Nephron progenitor cell (in vitro differentiated cells): ENCODE results near the gene RANBP3L.

Experiments used
- DNase-seq: peaks from one replicate; pipeline ENCODE4 v3.0.0; 2021
- H3K27ac Mint-ChIP-seq: 2 replicates; pipeline ENCODE4 v1.8.0; 2021; ENCODE audit warnings: mild to moderate bottlenecking, moderate library complexity, mixed read lengths
- H3K27me3 Mint-ChIP-seq: 2 replicates; pipeline ENCODE4 v1.8.0; 2021; ENCODE audit warnings: mild to moderate bottlenecking, low read depth, mixed read lengths; ENCODE audit not compliant: poor library complexity
- H3K36me3 Mint-ChIP-seq: 2 replicates; pipeline ENCODE4 v1.8.0; 2021; ENCODE audit warnings: low read depth, mixed read lengths
- H3K4me1 Mint-ChIP-seq: 2 replicates; pipeline ENCODE4 v1.8.0; 2021; ENCODE audit warnings: mixed read lengths
- H3K4me3 Mint-ChIP-seq: 2 replicates; pipeline ENCODE4 v1.8.0; 2021; ENCODE audit warnings: mild to moderate bottlenecking, moderate library complexity, mixed read lengths
- H3K9me3 Mint-ChIP-seq: 2 replicates; pipeline ENCODE4 v1.8.0; 2021; ENCODE audit warnings: mild to moderate bottlenecking, moderate library complexity, mixed read lengths
- TF ChIP-seq, protein P1 (sequence below): fragments of 200-600 bp; sonication (generic); IDR thresholded peaks from 2 replicates; pipeline ENCODE4 v1.5.0; 2021; ENCODE audit warnings: antibody characterized with exemption

RANBP3L gene

DNA sequence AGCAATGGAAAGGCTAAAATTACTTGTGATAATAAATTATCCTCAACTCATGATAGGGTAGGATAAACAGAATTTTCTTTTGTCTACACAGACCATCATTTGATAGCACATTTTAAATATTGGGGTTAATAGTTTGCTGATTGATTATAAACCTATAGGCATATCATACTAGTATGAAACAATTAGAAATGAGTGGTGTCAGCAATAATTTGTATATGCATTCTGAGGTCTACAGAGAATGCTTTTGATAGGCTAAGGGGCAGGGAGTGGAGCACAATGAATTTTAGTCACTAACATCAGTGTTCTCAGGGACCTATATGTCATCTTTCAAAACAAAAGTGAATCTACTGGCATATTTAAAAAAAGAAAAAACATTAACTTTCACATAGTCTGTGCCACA is 32.2 kb downstream of the RANBP3L start:
- no peaks in the 10 kb centered on the region for H3K9me3 Mint-ChIP-seq
- TF ChIP-seq, protein P1, sequence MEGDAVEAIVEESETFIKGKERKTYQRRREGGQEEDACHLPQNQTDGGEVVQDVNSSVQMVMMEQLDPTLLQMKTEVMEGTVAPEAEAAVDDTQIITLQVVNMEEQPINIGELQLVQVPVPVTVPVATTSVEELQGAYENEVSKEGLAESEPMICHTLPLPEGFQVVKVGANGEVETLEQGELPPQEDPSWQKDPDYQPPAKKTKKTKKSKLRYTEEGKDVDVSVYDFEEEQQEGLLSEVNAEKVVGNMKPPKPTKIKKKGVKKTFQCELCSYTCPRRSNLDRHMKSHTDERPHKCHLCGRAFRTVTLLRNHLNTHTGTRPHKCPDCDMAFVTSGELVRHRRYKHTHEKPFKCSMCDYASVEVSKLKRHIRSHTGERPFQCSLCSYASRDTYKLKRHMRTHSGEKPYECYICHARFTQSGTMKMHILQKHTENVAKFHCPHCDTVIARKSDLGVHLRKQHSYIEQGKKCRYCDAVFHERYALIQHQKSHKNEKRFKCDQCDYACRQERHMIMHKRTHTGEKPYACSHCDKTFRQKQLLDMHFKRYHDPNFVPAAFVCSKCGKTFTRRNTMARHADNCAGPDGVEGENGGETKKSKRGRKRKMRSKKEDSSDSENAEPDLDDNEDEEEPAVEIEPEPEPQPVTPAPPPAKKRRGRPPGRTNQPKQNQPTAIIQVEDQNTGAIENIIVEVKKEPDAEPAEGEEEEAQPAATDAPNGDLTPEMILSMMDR = no peak
- H3K27ac Mint-ChIP-seq = no peak overlapping the region

DNA sequence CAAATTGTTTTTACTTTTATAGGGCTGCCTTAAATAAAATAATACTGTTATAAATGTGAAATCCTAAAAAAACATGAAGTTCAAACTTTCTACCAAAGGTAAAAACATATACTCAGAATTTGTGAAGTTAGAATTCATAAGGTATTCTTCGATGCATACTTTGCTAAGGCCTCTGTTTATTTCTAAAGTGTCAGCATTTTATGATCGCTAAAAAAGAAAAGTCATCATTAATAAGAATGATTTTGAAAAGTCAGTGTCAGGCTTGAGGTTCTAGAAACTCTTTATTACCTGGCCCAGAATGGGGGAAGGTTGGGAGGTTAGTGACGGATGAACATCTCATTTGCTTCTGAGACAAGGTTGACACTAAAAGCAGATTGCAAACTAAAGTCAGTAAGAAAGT is 33.8 kb downstream of the RANBP3L start:
- DNase-seq = no peak
- no peak overlapping the region for H3K27ac Mint-ChIP-seq
- no peaks in the 10 kb centered on the region for H3K36me3 Mint-ChIP-seq
- H3K4me1 Mint-ChIP-seq = no peaks in the 10 kb centered on the region
- no peaks in the 10 kb centered on the region for H3K9me3 Mint-ChIP-seq
- no peak overlapping the region for H3K4me3 Mint-ChIP-seq
- H3K27me3 Mint-ChIP-seq = no peaks in the 10 kb centered on the region
- TF ChIP-seq, protein P1 = no peak

More for the DNA sequence above, 32.2 kb downstream of the RANBP3L start:
- DNase-seq = no peak
- peaks cover 6% of the 10 kb centered on the region for H3K4me1 Mint-ChIP-seq
- H3K4me3 Mint-ChIP-seq = no peak overlapping the region
- no peaks in the 10 kb centered on the region for H3K27me3 Mint-ChIP-seq
- no peaks in the 10 kb centered on the region for H3K36me3 Mint-ChIP-seq

DNA sequence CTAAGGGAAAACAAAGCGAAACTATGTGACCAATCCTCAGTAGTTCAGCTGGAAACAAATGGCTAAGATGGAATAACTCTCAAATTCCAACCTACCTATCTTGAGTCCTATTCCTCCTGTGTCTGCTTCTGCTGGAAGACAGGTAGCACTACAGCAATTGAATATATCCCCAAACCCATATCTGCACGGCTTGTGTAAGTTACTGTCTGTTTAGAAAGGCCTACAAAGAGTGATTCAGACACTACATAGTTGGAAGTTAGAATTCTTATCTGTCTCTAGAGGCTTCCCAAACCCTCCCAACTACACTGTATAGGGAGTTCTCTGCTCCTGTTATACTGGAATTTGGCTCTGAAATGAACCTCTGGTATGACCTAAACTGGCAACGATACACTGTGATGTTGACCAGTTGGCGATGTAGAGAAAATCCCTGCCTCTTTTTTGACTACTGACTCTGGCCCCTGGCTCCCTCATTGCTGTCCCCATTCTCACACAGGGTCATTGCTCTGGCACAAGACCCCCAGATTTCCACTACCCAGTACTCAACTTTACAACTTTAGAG is 37.4 kb downstream of the RANBP3L start:
- Mint-ChIP-seq H3K9me3 (no peaks in the 10 kb centered on the region), H3K4me3 (no peak overlapping the region), H3K27me3 (no peaks in the 10 kb centered on the region), H3K4me1 (no peaks in the 10 kb centered on the region), H3K27ac (no peak overlapping the region), H3K36me3 (no peaks in the 10 kb centered on the region)
- no peak for DNase-seq
- TF ChIP-seq, protein P1 = no peak

DNA sequence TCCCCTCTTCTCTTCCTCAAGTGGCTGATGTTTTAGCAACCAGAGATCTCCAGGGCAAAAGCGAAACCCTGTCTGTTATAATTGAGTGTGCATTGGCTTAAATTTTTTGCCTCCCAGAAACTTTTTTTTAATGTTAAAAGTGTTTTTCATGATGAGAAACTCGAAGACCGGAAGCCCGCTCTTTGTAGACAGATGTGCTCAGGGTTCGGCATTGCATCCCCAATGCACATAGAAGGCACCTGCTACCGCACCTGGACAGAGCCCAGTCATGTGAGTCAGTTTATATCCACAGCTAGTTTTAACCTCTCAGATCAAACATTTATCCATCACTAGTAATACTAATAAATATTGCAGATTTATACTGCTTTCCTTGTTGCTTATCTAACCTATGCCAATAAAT is 40.5 kb downstream of the RANBP3L start:
- Mint-ChIP-seq H3K27ac (no peak overlapping the region), H3K36me3 (no peaks in the 10 kb centered on the region), H3K27me3 (no peaks in the 10 kb centered on the region), H3K4me1 (no peaks in the 10 kb centered on the region), H3K4me3 (no peak overlapping the region), H3K9me3 (no peaks in the 10 kb centered on the region)
- TF ChIP-seq, protein P1 = no peak
- DNase-seq = no peak

DNA sequence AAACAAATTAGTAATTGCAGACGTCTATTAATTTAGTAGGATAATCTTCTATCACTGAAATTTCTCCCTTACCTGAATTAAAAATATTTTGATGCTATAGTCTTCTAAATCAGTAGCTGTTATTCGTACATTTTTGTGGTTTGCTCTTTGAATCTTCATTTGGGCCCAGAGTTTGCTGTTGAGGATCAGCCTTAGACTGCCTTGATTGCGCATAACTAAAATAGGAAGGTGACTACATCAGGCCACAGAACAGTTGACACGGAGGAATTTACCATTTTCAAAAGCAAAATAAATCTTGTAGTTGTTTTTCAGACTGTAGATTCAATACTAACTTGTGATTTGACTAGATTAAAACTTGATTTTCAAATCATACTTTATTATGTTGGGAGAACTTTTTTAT is 48.1 kb downstream of the RANBP3L start:
- Mint-ChIP-seq H3K9me3 (no peaks in the 10 kb centered on the region), H3K36me3 (no peaks in the 10 kb centered on the region), H3K27ac (no peak overlapping the region), H3K4me1 (peaks cover 5% of the 10 kb centered on the region), H3K4me3 (no peak overlapping the region), H3K27me3 (no peaks in the 10 kb centered on the region)
- TF ChIP-seq, protein P1 = no peak
- no peak for DNase-seq

DNA sequence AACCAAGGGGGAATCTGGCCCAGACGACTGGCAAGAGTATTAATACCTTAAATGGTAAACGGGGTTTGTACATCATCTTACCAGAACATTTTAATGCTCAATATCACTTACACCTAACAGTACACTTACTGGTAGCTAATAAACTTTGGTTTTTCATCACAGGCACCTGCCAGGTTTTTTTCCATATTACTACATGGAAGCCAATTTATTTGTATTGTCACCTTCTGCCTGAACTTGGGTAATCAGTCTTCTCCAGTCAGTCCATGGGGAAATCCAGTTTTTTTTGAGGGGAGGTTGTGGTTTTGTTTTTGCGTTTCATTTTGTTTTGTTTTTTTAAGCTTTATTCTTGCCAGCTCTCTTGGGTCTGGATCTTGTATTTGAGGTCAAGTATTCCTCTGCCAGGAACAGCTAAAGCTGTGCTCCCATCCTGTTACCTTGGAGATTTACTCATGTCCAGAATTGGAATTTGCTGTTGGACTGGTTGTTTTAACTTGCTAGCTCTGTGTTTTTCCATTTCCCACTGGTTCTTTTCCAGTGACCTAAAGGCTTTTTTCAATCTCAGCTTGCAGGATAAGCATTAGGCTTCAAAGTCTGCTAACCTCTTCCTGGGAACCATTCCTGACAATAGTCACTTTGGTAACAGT is 48.9 kb downstream of the RANBP3L start:
- Mint-ChIP-seq H3K36me3 (no peaks in the 10 kb centered on the region), H3K9me3 (no peaks in the 10 kb centered on the region), H3K4me3 (no peak overlapping the region), H3K27me3 (no peaks in the 10 kb centered on the region), H3K4me1 (peaks cover 5% of the 10 kb centered on the region), H3K27ac (no peak overlapping the region)
- DNase-seq = no peak
- TF ChIP-seq, protein P1 = no peak
